HepG2 (cell line): ENCODE results near the gene NECAB2. TPM values are rescaled to one million over a fixed set of nuclear protein-coding genes. Genes with fewer than 3 reads are reported as not detected.

ENCODE experiments used
- CTCF ChIP-seq: sonication (generic); formaldehyde crosslinking; IDR thresholded peaks from 2 replicates; pipeline ENCODE4 v1.5.0; 2020; ENCODE audit warnings: mild to moderate bottlenecking, missing genetic modification reagents, moderate library complexity
- FOXP4 ChIP-seq: sonication (generic); formaldehyde crosslinking; IDR thresholded peaks from 2 replicates; pipeline ENCODE4 v1.4.0; 2020; ENCODE audit warnings: missing genetic modification reagents
- IKZF5 ChIP-seq: IDR thresholded peaks from 2 replicates; pipeline ENCODE4 v1.6.1; 2018; ENCODE audit warnings: missing genetic modification reagents, mild to moderate bottlenecking, missing compliant biosample characterization
- NR1H2 ChIP-seq: sonication (generic); formaldehyde crosslinking; IDR thresholded peaks from 2 replicates; pipeline ENCODE4 v1.8.1; 2022; ENCODE audit warnings: low read depth, missing genetic modification reagents, borderline replicate concordance
- SKI ChIP-seq: fragments of 450-650 bp; IDR thresholded peaks from one replicate; pipeline ENCODE4 v1.6.1; 2018; ENCODE audit warnings: mild to moderate bottlenecking; ENCODE audit not compliant: partially characterized antibody
- STAT5B ChIP-seq: sonication (generic); formaldehyde crosslinking; IDR thresholded peaks from 2 replicates; pipeline ENCODE4 v1.4.0; 2020; ENCODE audit warnings: missing genetic modification reagents
- ZNF230 ChIP-seq: sonication (generic); formaldehyde crosslinking; IDR thresholded peaks from 2 replicates; pipeline ENCODE4 v1.4.0; 2020; ENCODE audit warnings: mild to moderate bottlenecking, missing genetic modification reagents
- polyA plus RNA-seq, 8 experiments: library from polyadenylated mRNA; depleted of rRNA in 3 of 8; stranded (reverse) in 7 of 8; unstranded in 1 of 8; fragments of >200 nt; fragmentation: Illumina TruSeq in 4 of 8; extraction: Trizol in 4 of 8; gene quantifications; 2 replicates each; pipeline versions ENCODE4 v1.2.1 to v1.2.3, GENCODE V29; 2011 to 2016; ENCODE audit warnings: low read depth in 4 of 8, missing spikeins in 1 of 8, mixed read lengths in 1 of 8; ENCODE audit not compliant: insufficient read depth in 1 of 8
- total RNA-seq, 5 experiments: library from RNA; depleted of rRNA; stranded (reverse); fragments of >200 nt; fragmentation: Illumina TruSeq; extraction: Trizol; gene quantifications; 2 replicates each; pipeline ENCODE4 v1.2.3, GENCODE V29; 2016; ENCODE audit warnings: low read depth in 1 of 5
- TF ChIP-seq, protein P1 (sequence below): sonication (generic); formaldehyde crosslinking; IDR thresholded peaks from 2 replicates; pipeline ENCODE4 v1.4.0; 2020; ENCODE audit warnings: missing genetic modification reagents
- TF ChIP-seq, protein P2 (sequence below): sonication (generic); formaldehyde crosslinking; IDR thresholded peaks from 2 replicates; pipeline ENCODE4 v1.4.0; 2020; ENCODE audit warnings: missing genetic modification reagents; ENCODE audit errors: not compliant biosample characterization
- TF ChIP-seq, protein P3 (sequence below): sonication (generic); formaldehyde crosslinking; IDR thresholded peaks from 2 replicates; pipeline ENCODE4 v1.5.1; 2020; ENCODE audit warnings: mild to moderate bottlenecking, missing genetic modification reagents, borderline replicate concordance
- TF ChIP-seq, protein P4 (sequence below): sonication (generic); formaldehyde crosslinking; IDR thresholded peaks from 2 replicates; pipeline ENCODE4 v1.4.0; 2020; ENCODE audit warnings: mild to moderate bottlenecking, low read depth, missing genetic modification reagents

NECAB2 gene
- total and polyA plus RNA-seq, 2 of the 13 experiments (the other 11 are each of a cell fraction or from before 2014, with no cell fraction given) = 0.21 to 0.49 TPM

DNA sequence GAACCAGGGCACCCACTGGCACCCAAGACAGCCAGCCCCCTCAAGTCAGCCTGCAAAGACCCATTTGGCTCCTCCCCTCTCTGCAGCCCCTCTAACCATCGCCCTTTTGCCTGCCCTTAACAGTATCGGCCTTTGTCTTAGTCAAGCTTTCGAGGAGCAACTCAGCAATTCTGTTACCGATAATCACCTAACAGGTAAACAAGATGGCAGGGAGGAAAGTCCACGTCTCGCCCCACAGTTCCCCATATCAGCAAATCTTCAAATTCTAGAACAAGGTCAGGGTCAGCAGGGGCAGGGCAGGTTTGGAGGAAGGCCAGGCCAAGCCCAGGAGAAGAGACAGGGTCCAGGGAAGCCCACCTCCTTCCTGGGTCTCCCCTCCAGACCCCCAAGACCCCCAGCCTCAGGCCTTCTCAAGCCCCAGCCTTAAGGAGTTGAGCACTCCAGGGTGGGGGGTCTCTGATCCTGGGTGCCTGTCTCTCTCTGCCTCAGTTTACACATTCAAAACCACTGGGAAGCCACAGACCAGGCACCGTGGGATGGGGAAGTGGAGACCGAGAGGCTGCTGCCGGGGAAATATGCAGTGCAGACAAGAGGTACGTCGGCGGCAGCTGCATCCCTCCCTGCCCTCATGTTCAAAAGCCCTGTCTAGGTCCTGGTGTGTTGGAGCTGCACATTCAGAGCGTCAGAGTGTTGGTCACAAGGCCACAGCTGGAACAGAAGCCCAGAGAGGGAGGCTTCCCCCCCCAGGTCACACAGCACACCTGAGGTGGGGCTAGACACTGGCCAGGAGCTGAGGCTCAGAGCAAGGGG is 18.9 kb upstream of the NECAB2 start (continued):
- TF ChIP-seq, protein P1, sequence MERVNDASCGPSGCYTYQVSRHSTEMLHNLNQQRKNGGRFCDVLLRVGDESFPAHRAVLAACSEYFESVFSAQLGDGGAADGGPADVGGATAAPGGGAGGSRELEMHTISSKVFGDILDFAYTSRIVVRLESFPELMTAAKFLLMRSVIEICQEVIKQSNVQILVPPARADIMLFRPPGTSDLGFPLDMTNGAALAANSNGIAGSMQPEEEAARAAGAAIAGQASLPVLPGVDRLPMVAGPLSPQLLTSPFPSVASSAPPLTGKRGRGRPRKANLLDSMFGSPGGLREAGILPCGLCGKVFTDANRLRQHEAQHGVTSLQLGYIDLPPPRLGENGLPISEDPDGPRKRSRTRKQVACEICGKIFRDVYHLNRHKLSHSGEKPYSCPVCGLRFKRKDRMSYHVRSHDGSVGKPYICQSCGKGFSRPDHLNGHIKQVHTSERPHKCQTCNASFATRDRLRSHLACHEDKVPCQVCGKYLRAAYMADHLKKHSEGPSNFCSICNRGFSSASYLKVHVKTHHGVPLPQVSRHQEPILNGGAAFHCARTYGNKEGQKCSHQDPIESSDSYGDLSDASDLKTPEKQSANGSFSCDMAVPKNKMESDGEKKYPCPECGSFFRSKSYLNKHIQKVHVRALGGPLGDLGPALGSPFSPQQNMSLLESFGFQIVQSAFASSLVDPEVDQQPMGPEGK (CRISPR knock-in tag) = peak; percentile 75
- 0 out of 2 replicates have a peak, but pooled peaks have one; percentile 13 for TF ChIP-seq CTCF (CRISPR knock-in tag)
- TF ChIP-seq ZNF230 (CRISPR knock-in tag) = no peak
- TF ChIP-seq, protein P2, sequence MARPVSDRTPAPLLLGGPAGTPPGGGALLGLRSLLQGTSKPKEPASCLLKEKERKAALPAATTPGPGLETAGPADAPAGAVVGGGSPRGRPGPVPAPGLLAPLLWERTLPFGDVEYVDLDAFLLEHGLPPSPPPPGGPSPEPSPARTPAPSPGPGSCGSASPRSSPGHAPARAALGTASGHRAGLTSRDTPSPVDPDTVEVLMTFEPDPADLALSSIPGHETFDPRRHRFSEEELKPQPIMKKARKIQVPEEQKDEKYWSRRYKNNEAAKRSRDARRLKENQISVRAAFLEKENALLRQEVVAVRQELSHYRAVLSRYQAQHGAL (CRISPR knock-in tag) = no peak
- TF ChIP-seq SKI = peak; percentile 87
- TF ChIP-seq STAT5B (CRISPR knock-in tag) = no peak
- TF ChIP-seq NR1H2 (CRISPR knock-in tag) = no peak
- TF ChIP-seq, protein P3, sequence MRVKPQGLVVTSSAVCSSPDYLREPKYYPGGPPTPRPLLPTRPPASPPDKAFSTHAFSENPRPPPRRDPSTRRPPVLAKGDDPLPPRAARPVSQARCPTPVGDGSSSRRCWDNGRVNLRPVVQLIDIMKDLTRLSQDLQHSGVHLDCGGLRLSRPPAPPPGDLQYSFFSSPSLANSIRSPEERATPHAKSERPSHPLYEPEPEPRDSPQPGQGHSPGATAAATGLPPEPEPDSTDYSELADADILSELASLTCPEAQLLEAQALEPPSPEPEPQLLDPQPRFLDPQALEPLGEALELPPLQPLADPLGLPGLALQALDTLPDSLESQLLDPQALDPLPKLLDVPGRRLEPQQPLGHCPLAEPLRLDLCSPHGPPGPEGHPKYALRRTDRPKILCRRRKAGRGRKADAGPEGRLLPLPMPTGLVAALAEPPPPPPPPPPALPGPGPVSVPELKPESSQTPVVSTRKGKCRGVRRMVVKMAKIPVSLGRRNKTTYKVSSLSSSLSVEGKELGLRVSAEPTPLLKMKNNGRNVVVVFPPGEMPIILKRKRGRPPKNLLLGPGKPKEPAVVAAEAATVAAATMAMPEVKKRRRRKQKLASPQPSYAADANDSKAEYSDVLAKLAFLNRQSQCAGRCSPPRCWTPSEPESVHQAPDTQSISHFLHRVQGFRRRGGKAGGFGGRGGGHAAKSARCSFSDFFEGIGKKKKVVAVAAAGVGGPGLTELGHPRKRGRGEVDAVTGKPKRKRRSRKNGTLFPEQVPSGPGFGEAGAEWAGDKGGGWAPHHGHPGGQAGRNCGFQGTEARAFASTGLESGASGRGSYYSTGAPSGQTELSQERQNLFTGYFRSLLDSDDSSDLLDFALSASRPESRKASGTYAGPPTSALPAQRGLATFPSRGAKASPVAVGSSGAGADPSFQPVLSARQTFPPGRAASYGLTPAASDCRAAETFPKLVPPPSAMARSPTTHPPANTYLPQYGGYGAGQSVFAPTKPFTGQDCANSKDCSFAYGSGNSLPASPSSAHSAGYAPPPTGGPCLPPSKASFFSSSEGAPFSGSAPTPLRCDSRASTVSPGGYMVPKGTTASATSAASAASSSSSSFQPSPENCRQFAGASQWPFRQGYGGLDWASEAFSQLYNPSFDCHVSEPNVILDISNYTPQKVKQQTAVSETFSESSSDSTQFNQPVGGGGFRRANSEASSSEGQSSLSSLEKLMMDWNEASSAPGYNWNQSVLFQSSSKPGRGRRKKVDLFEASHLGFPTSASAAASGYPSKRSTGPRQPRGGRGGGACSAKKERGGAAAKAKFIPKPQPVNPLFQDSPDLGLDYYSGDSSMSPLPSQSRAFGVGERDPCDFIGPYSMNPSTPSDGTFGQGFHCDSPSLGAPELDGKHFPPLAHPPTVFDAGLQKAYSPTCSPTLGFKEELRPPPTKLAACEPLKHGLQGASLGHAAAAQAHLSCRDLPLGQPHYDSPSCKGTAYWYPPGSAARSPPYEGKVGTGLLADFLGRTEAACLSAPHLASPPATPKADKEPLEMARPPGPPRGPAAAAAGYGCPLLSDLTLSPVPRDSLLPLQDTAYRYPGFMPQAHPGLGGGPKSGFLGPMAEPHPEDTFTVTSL (CRISPR knock-in tag) = no peak
- peak; percentile 96 for TF ChIP-seq FOXP4
- TF ChIP-seq, protein P4, sequence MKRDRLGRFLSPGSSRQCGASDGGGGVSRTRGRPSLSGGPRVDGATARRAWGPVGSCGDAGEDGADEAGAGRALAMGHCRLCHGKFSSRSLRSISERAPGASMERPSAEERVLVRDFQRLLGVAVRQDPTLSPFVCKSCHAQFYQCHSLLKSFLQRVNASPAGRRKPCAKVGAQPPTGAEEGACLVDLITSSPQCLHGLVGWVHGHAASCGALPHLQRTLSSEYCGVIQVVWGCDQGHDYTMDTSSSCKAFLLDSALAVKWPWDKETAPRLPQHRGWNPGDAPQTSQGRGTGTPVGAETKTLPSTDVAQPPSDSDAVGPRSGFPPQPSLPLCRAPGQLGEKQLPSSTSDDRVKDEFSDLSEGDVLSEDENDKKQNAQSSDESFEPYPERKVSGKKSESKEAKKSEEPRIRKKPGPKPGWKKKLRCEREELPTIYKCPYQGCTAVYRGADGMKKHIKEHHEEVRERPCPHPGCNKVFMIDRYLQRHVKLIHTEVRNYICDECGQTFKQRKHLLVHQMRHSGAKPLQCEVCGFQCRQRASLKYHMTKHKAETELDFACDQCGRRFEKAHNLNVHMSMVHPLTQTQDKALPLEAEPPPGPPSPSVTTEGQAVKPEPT = no peak
- TF ChIP-seq IKZF5 = 0 out of 2 replicates have a peak, but pooled peaks have one; percentile 47
